GM13977 (cell line): Measurements from ENCODE around the gene BABAM2.

Experiments
- DNase-seq: peaks from one replicate; pipeline ENCODE4 v3.0.0; 2012; ENCODE audit warnings: low spot score
- CTCF ChIP-seq: IDR thresholded peaks from 2 replicates; pipeline ENCODE4 v1.5.1; 2012; ENCODE audit warnings: mild to moderate bottlenecking, control low read depth; ENCODE audit not compliant: insufficient read depth; ENCODE audit errors: extremely low read depth, missing control alignments
- in situ Hi-C: fragments of 300-500 bp; cut with MboI; formaldehyde crosslinking; loops from one replicate; pipeline ENCODE4 v1.12.0; 2022; ENCODE audit warnings: low sequenced_read_pairs, low pct_unique_long_range_greater_than_20kb, mixed read lengths, inconsistent platforms; ENCODE audit not compliant: unreplicated experiment

The BABAM2 gene

DNA sequence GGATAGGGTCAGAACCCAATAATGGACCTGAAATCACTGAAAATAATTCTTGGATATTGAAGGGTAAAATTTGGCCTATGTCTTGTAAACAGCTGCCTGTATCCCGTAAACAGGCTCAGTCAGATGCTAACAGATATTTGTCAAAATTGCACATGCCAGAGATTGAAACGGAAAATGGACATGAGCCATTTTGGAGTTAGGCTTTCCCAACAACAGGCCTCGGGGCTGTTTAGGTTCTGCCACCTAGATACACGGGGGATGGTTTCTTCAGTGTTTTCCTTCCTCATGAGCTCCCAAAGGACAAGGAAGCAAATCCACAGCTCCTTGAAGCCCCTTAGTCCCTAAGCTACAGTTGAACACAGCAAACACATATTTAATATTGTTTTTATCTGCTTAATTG, 297.9 kb downstream of the BABAM2 start:
- no peak for TF ChIP-seq CTCF
- in situ Hi-C loops, result no loop called here
- DNase-seq, result no peak

- DNase-seq, result no peak
- in situ Hi-C loops, result no loop called here
- TF ChIP-seq CTCF, result no peak
These were observed 303.3 kb downstream of the BABAM2 start for GRCh38 chr2:28193630-28194403.

DNA sequence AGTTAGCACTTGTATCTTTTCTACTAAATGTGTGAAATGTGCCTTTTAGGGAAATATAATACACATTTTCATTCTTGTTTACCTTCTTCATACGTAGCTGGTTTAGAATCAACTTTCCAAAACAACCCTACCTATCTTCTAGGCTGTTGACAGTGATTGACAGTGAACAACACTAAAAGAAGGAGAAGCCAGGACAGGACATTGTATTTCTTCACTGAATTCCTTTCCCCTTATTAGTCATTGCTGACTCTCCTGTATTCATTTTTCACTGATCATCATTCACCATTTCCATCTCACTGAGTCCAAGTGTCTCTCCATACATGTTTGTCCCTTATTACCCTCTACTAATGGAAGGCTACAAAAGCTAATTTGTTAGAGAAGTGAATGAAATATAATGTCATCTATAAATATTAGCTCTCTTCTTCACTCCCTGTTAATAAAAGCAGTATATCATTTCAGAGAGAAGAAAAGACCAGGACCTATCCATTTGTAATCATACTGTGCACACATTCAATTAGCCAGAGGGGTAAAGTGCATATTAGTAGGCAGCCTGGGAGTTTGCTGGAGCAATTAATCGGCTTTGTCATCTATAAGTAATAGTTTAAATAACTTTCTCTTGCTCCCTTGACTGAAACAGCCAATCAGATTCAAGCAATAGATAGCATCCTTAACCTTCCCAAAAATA, 309.6 kb downstream of the BABAM2 start:
- DNase-seq, result no peak
- in situ Hi-C loops, result no loop called here
- TF ChIP-seq CTCF, result no peak

DNA sequence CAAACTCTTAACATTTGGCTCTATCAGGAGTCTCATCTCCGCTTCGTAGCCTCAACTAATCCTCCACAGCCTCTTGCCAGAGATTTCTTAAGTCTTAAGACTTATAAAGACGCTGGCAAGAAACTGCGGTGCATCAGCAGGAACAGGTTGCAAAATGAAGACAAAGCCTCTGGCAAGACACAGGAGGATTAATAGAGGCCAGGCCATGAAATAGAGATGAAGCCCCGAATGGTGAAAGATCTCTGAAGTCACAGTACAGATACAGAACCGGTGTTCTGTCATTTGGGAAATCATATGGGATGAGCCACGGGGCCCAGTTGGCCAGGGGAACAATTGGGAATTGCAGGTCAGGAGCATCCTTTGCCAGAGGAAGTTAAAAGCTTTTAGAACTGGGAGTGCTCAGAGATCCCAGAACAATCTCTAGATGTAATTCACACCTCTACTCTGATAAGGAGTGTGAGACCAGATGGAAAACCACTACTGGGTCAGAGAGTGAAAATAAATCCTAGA, 311.2 kb downstream of the BABAM2 start:
- no peak for TF ChIP-seq CTCF
- no peak for DNase-seq
- in situ Hi-C loops, result no loop called here

- DNase-seq, result no peak
- in situ Hi-C loops, result no loop called here
- no peak for TF ChIP-seq CTCF
These were observed 312.2 kb downstream of the BABAM2 start for GRCh38 chr2:28202719-28203118.

GRCh38 chr2:28206762-28207161, 316.2 kb downstream of the BABAM2 start:
- in situ Hi-C loops, result no loop called here
- DNase-seq, result no peak
- TF ChIP-seq CTCF, result no peak
